HEK293 (cell line): Measurements from ENCODE around the gene THYN1.

ENCODE experiments used
- GLIS1 ChIP-seq: fragments of 450-650 bp; formaldehyde crosslinking; IDR thresholded peaks from 2 replicates; pipeline ENCODE4 v1.5.1; 2016; ENCODE audit warnings: missing biosample characterization, missing genetic modification characterization
- HIC1 ChIP-seq: fragments of 450-650 bp; formaldehyde crosslinking; IDR thresholded peaks from 2 replicates; pipeline ENCODE4 v1.5.1; 2016; ENCODE audit warnings: missing biosample characterization, missing genetic modification characterization
- KLF1 ChIP-seq: fragments of 450-650 bp; formaldehyde crosslinking; IDR thresholded peaks from 2 replicates; pipeline ENCODE4 v1.5.1; 2016; ENCODE audit warnings: missing biosample characterization, missing genetic modification characterization
- KLF17 ChIP-seq: fragments of 450-650 bp; formaldehyde crosslinking; IDR thresholded peaks from 2 replicates; pipeline ENCODE4 v1.5.1; 2016; ENCODE audit warnings: missing biosample characterization, missing genetic modification characterization
- RBAK ChIP-seq: fragments of 450-650 bp; formaldehyde crosslinking; IDR thresholded peaks from 2 replicates; pipeline ENCODE4 v1.5.1; 2016; ENCODE audit warnings: missing biosample characterization, missing genetic modification characterization
- SP7 ChIP-seq: fragments of 450-650 bp; formaldehyde crosslinking; IDR thresholded peaks from 2 replicates; pipeline ENCODE4 v1.5.1; 2016; ENCODE audit warnings: missing biosample characterization, missing genetic modification characterization
- TRIM28 ChIP-seq: IDR thresholded peaks from 2 replicates; pipeline ENCODE4 v1.6.1; 2011; ENCODE audit warnings: low read length, control low read depth, borderline replicate concordance
- ZBTB1 ChIP-seq: fragments of 450-650 bp; formaldehyde crosslinking; IDR thresholded peaks from 2 replicates; pipeline ENCODE4 v1.5.1; 2016; ENCODE audit warnings: missing biosample characterization, missing genetic modification characterization
- ZBTB17 ChIP-seq: fragments of 450-650 bp; formaldehyde crosslinking; IDR thresholded peaks from 2 replicates; pipeline ENCODE4 v1.5.1; 2016; ENCODE audit warnings: missing biosample characterization, missing genetic modification characterization
- ZBTB20 ChIP-seq: fragments of 450-650 bp; formaldehyde crosslinking; IDR thresholded peaks from 2 replicates; pipeline ENCODE4 v1.5.1; 2016; ENCODE audit warnings: missing biosample characterization, missing genetic modification characterization
- ZBTB21 ChIP-seq: fragments of 450-650 bp; formaldehyde crosslinking; IDR thresholded peaks from 2 replicates; pipeline ENCODE4 v1.5.1; 2017; ENCODE audit warnings: missing biosample characterization, missing genetic modification characterization
- ZBTB6 ChIP-seq: fragments of 450-650 bp; formaldehyde crosslinking; IDR thresholded peaks from 2 replicates; pipeline ENCODE4 v1.5.1; 2017; ENCODE audit warnings: missing biosample characterization, missing genetic modification characterization
- ZBTB8A ChIP-seq: fragments of 450-650 bp; formaldehyde crosslinking; IDR thresholded peaks from 2 replicates; pipeline ENCODE4 v1.5.1; 2016; ENCODE audit warnings: missing biosample characterization, missing genetic modification characterization
- ZFP37 ChIP-seq: fragments of 450-650 bp; formaldehyde crosslinking; IDR thresholded peaks from 2 replicates; pipeline ENCODE4 v1.5.1; 2016; ENCODE audit warnings: missing biosample characterization, missing genetic modification characterization
- ZNF132 ChIP-seq: fragments of 450-650 bp; formaldehyde crosslinking; IDR thresholded peaks from 2 replicates; pipeline ENCODE4 v1.5.1; 2017; ENCODE audit warnings: missing biosample characterization, missing genetic modification characterization, borderline replicate concordance
- ZNF202 ChIP-seq: fragments of 450-650 bp; formaldehyde crosslinking; IDR thresholded peaks from 2 replicates; pipeline ENCODE4 v1.5.1; 2016; ENCODE audit warnings: missing biosample characterization, missing genetic modification characterization, borderline replicate concordance
- ZNF239 ChIP-seq: fragments of 450-650 bp; formaldehyde crosslinking; IDR thresholded peaks from 2 replicates; pipeline ENCODE4 v1.5.1; 2016; ENCODE audit warnings: missing biosample characterization, missing genetic modification characterization
- ZNF292 ChIP-seq: fragments of 450-650 bp; formaldehyde crosslinking; IDR thresholded peaks from 2 replicates; pipeline ENCODE4 v1.5.1; 2016; ENCODE audit warnings: low read depth, missing biosample characterization, missing genetic modification characterization, borderline replicate concordance
- ZNF362 ChIP-seq: fragments of 450-650 bp; formaldehyde crosslinking; IDR thresholded peaks from 2 replicates; pipeline ENCODE4 v1.5.1; 2016; ENCODE audit warnings: missing biosample characterization, missing genetic modification characterization
- ZNF426 ChIP-seq: fragments of 450-650 bp; formaldehyde crosslinking; IDR thresholded peaks from 2 replicates; pipeline ENCODE4 v1.5.1; 2017; ENCODE audit warnings: missing biosample characterization, missing genetic modification characterization, mild to moderate bottlenecking, inconsistent platforms, moderate library complexity
- ZNF501 ChIP-seq: fragments of 450-650 bp; formaldehyde crosslinking; IDR thresholded peaks from 2 replicates; pipeline ENCODE4 v1.5.1; 2016; ENCODE audit warnings: missing biosample characterization, missing genetic modification characterization
- ZNF555 ChIP-seq: fragments of 450-650 bp; formaldehyde crosslinking; conservative IDR thresholded peaks from 2 replicates; pipeline ENCODE4 v1.5.1; 2017; ENCODE audit warnings: missing biosample characterization, mild to moderate bottlenecking, missing genetic modification characterization, inconsistent platforms
- ZNF558 ChIP-seq: fragments of 450-650 bp; formaldehyde crosslinking; IDR thresholded peaks from 2 replicates; pipeline ENCODE4 v1.5.1; 2016; ENCODE audit warnings: missing biosample characterization, missing genetic modification characterization
- ZNF600 ChIP-seq: fragments of 450-650 bp; formaldehyde crosslinking; IDR thresholded peaks from 2 replicates; pipeline ENCODE4 v1.5.1; 2016; ENCODE audit warnings: missing biosample characterization, missing genetic modification characterization
- TF ChIP-seq, protein P1 (sequence below): fragments of 450-650 bp; formaldehyde crosslinking; IDR thresholded peaks from 2 replicates; pipeline ENCODE4 v1.5.1; 2016; ENCODE audit warnings: missing biosample characterization, missing genetic modification characterization
- TF ChIP-seq, protein P2 (sequence below): fragments of 450-650 bp; formaldehyde crosslinking; IDR thresholded peaks from 2 replicates; pipeline ENCODE4 v1.5.1; 2016; ENCODE audit warnings: missing biosample characterization, missing genetic modification characterization
- TF ChIP-seq, protein P3 (sequence below): sonication (generic); formaldehyde crosslinking; IDR thresholded peaks from 2 replicates; pipeline ENCODE4 v1.8.1; 2022; ENCODE audit warnings: mild to moderate bottlenecking, moderate library complexity, missing genetic modification reagents
- TF ChIP-seq, protein P4 (sequence below): fragments of 450-650 bp; formaldehyde crosslinking; IDR thresholded peaks from 2 replicates; pipeline ENCODE4 v1.5.1; 2016; ENCODE audit warnings: missing biosample characterization, missing genetic modification characterization

Gene THYN1

DNA sequence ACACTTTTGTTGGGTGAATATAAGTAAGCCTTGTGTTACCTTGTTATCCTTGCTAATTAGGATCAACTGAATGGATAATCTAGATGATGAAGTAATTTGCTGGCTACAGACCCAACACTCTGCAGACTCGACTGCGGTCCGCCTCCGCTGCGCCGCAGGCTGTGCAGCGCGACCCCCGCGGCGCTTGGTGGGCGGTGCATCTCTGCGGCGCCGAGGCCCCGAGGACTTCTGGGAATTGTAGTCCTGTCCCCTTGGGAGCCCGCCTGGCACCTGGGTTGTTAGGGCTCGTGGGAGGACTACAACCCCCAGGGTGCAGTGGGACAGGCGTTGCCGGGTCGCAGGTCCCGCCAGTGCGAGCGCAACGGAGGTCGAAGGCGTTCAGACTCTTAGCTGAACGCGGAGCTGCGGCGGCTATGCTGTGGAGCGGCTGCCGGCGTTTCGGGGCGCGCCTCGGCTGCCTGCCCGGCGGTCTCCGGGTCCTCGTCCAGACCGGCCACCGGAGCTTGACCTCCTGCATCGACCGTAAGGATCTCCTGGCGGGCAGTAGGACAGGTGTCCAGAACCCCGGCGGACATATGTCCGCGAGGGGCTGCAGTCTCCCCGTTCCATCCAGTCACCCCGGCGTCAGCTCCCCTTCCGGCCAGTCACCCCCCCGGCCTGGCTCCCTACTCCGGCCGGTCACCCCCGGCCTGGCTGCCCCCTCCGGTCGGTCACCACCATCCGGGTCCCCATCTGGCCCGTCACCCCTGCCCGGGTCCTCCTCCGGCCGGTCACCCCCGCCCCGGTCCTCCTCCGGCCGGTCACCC, at the start of gene THYN1, which contains the start of gene ACAD8 (continued):
- TF ChIP-seq, protein P1, sequence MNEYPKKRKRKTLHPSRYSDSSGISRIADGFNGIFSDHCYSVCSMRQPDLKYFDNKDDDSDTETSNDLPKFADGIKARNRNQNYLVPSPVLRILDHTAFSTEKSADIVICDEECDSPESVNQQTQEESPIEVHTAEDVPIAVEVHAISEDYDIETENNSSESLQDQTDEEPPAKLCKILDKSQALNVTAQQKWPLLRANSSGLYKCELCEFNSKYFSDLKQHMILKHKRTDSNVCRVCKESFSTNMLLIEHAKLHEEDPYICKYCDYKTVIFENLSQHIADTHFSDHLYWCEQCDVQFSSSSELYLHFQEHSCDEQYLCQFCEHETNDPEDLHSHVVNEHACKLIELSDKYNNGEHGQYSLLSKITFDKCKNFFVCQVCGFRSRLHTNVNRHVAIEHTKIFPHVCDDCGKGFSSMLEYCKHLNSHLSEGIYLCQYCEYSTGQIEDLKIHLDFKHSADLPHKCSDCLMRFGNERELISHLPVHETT (tag by site-specific recombination), result no peak
- peak; percentile 95 for TF ChIP-seq GLIS1
- TF ChIP-seq ZNF292 (tag by site-specific recombination), result no peak
- no peak for TF ChIP-seq ZNF426 (tag by site-specific recombination)
- TF ChIP-seq ZNF362 (tag by site-specific recombination), result no peak
- no peak for TF ChIP-seq ZNF558 (tag by site-specific recombination)
- no peak for TF ChIP-seq ZNF132
- TF ChIP-seq ZBTB17 (tag by site-specific recombination), result peak; percentile 93
- TF ChIP-seq ZNF239 (tag by site-specific recombination), result no peak
- TF ChIP-seq ZNF600 (tag by site-specific recombination), result 0 out of 2 replicates have a peak, but pooled peaks have one; percentile 86
- TF ChIP-seq HIC1 (tag by site-specific recombination), result no peak
- 0 out of 2 replicates have a peak, but pooled peaks have one; percentile 13 for TF ChIP-seq ZFP37
- peak; percentile 78 for TF ChIP-seq KLF1 (tag by site-specific recombination)
- peak; percentile 63 for TF ChIP-seq ZBTB20 (tag by site-specific recombination)
- TF ChIP-seq KLF17 (tag by site-specific recombination), result no peak; the same call in 1 of the 2 replicates
- 0 out of 2 replicates have a peak, but pooled peaks have one; percentile 29 for TF ChIP-seq ZBTB8A (tag by site-specific recombination)
- TF ChIP-seq SP7, result peak; percentile 67
- TF ChIP-seq, protein P2, sequence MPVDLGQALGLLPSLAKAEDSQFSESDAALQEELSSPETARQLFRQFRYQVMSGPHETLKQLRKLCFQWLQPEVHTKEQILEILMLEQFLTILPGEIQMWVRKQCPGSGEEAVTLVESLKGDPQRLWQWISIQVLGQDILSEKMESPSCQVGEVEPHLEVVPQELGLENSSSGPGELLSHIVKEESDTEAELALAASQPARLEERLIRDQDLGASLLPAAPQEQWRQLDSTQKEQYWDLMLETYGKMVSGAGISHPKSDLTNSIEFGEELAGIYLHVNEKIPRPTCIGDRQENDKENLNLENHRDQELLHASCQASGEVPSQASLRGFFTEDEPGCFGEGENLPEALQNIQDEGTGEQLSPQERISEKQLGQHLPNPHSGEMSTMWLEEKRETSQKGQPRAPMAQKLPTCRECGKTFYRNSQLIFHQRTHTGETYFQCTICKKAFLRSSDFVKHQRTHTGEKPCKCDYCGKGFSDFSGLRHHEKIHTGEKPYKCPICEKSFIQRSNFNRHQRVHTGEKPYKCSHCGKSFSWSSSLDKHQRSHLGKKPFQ (tag by site-specific recombination), result no peak
- no peak for TF ChIP-seq RBAK
- no peak for TF ChIP-seq ZNF202 (tag by site-specific recombination)
- no peak for TF ChIP-seq ZNF555 (tag by site-specific recombination)
- TF ChIP-seq, protein P3, sequence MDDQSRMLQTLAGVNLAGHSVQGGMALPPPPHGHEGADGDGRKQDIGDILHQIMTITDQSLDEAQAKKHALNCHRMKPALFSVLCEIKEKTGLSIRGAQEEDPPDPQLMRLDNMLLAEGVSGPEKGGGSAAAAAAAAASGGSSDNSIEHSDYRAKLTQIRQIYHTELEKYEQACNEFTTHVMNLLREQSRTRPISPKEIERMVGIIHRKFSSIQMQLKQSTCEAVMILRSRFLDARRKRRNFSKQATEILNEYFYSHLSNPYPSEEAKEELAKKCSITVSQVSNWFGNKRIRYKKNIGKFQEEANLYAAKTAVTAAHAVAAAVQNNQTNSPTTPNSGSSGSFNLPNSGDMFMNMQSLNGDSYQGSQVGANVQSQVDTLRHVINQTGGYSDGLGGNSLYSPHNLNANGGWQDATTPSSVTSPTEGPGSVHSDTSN (CRISPR knock-in tag), result peak; percentile 71; the same call in 1 of the 2 replicates
- TF ChIP-seq, protein P4, sequence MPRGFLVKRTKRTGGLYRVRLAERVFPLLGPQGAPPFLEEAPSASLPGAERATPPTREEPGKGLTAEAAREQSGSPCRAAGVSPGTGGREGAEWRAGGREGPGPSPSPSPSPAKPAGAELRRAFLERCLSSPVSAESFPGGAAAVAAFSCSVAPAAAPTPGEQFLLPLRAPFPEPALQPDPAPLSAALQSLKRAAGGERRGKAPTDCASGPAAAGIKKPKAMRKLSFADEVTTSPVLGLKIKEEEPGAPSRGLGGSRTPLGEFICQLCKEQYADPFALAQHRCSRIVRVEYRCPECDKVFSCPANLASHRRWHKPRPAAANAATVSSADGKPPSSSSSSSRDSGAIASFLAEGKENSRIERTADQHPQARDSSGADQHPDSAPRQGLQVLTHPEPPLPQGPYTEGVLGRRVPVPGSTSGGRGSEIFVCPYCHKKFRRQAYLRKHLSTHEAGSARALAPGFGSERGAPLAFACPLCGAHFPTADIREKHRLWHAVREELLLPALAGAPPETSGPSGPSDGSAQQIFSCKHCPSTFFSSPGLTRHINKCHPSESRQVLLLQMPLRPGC (tag by site-specific recombination), result no peak
- no peak for TF ChIP-seq ZBTB21 (tag by site-specific recombination)
- no peak for TF ChIP-seq ZBTB1 (tag by site-specific recombination)
- peak; percentile 61; the same call in 1 of the 2 replicates for TF ChIP-seq TRIM28
- no peak for TF ChIP-seq ZBTB6
- TF ChIP-seq ZNF501 (tag by site-specific recombination), result 0 out of 2 replicates have a peak, but pooled peaks have one; percentile 67
